T-helper 2 cell treated with Interferon-gamma antibody and Interleukin-4, amounts not matched to agents 5 μg/mL and 100 μg/mL, for 36 hours (primary cell): ENCODE results near the gene OSBPL3.
A peak's percentile ranks its signal among the peaks of the same experiment; 100 is the strongest.

Experiments
- DNase-seq: peaks from one replicate; pipeline ENCODE4 v3.0.0; 2021; ENCODE audit warnings: low spot score
- H3K27ac Mint-ChIP-seq: one replicate; pipeline ENCODE4 v1.8.0; 2021; ENCODE audit warnings: mild to moderate bottlenecking, mixed read lengths
- H3K27me3 Mint-ChIP-seq: one replicate; pipeline ENCODE4 v1.8.0; 2021; ENCODE audit warnings: low read depth, mixed read lengths
- H3K36me3 Mint-ChIP-seq: one replicate; pipeline ENCODE4 v1.8.0; 2021; ENCODE audit warnings: low read depth, mixed read lengths
- H3K4me1 Mint-ChIP-seq: one replicate; pipeline ENCODE4 v1.8.0; 2021; ENCODE audit warnings: low read depth, mixed read lengths
- H3K4me3 Mint-ChIP-seq: one replicate; pipeline ENCODE4 v1.8.0; 2022; ENCODE audit warnings: mild to moderate bottlenecking, moderate library complexity, mixed read lengths
- H3K9me3 Mint-ChIP-seq: one replicate; pipeline ENCODE4 v1.8.0; 2021; ENCODE audit warnings: mixed read lengths

Gene OSBPL3

GRCh38 chr7:24899905-24900304 lies 80.1 kb downstream of the OSBPL3 start:
- DNase-seq, result no peak
- peaks cover 14% of the 10 kb centered on the region for H3K36me3 Mint-ChIP-seq
- H3K27me3 Mint-ChIP-seq, result no peaks in the 10 kb centered on the region
- no peak overlapping the region for H3K4me3 Mint-ChIP-seq
- H3K4me1 Mint-ChIP-seq, result peaks cover 73% of the 10 kb centered on the region
- H3K27ac Mint-ChIP-seq, result no peak overlapping the region
- H3K9me3 Mint-ChIP-seq, result no peaks in the 10 kb centered on the region

- Mint-ChIP-seq H3K9me3 (no peaks in the 10 kb centered on the region), H3K36me3 (peaks cover 9% of the 10 kb centered on the region), H3K27ac (peak overlapping the region; percentile 45), H3K4me1 (peaks cover 73% of the 10 kb centered on the region), H3K27me3 (no peaks in the 10 kb centered on the region), H3K4me3 (peak overlapping the region; percentile 16)
- DNase-seq, result no peak
These were observed 80.8 kb downstream of the OSBPL3 start for GRCh38 chr7:24899161-24899560.

- no peak for DNase-seq
- no peaks in the 10 kb centered on the region for H3K27me3 Mint-ChIP-seq
- H3K27ac Mint-ChIP-seq, result peak overlapping the region; percentile 45
- no peaks in the 10 kb centered on the region for H3K9me3 Mint-ChIP-seq
- peaks cover 76% of the 10 kb centered on the region for H3K4me1 Mint-ChIP-seq
- H3K4me3 Mint-ChIP-seq, result peak overlapping the region; percentile 16
- H3K36me3 Mint-ChIP-seq, result peaks cover 9% of the 10 kb centered on the region
These were observed 81.3 kb downstream of the OSBPL3 start for GRCh38 chr7:24898691-24899090.

- no peak for DNase-seq
- Mint-ChIP-seq H3K27ac (no peak overlapping the region), H3K27me3 (no peaks in the 10 kb centered on the region), H3K4me3 (no peak overlapping the region), H3K9me3 (no peaks in the 10 kb centered on the region), H3K36me3 (peaks cover 15% of the 10 kb centered on the region), H3K4me1 (peaks cover 62% of the 10 kb centered on the region)
These were observed 83.9 kb downstream of the OSBPL3 start for GRCh38 chr7:24896031-24896501.

- no peak for DNase-seq
- peaks cover 57% of the 10 kb centered on the region for H3K4me1 Mint-ChIP-seq
- H3K9me3 Mint-ChIP-seq, result no peaks in the 10 kb centered on the region
- H3K36me3 Mint-ChIP-seq, result peaks cover 27% of the 10 kb centered on the region
- H3K27ac Mint-ChIP-seq, result no peak overlapping the region
- no peak overlapping the region for H3K4me3 Mint-ChIP-seq
- no peaks in the 10 kb centered on the region for H3K27me3 Mint-ChIP-seq
These were observed 85.4 kb downstream of the OSBPL3 start for GRCh38 chr7:24894429-24895221.

- peaks cover 49% of the 10 kb centered on the region for H3K4me1 Mint-ChIP-seq
- DNase-seq, result no peak
These were observed 88.7 kb downstream of the OSBPL3 start for GRCh38 chr7:24891311-24891735.

GRCh38 chr7:24889611-24890010 lies 90.4 kb downstream of the OSBPL3 start:
- Mint-ChIP-seq H3K27ac (no peak overlapping the region), H3K4me1 (peaks cover 46% of the 10 kb centered on the region)
- DNase-seq, result no peak

More at GRCh38 chr7:24891311-24891735, 88.7 kb downstream of the OSBPL3 start:
- peaks cover 43% of the 10 kb centered on the region for H3K36me3 Mint-ChIP-seq
- H3K27ac Mint-ChIP-seq, result no peak overlapping the region
- no peaks in the 10 kb centered on the region for H3K27me3 Mint-ChIP-seq
- no peaks in the 10 kb centered on the region for H3K9me3 Mint-ChIP-seq
- H3K4me3 Mint-ChIP-seq, result no peak overlapping the region

GRCh38 chr7:24888653-24889052 lies 91.3 kb downstream of the OSBPL3 start:
- Mint-ChIP-seq H3K9me3 (no peaks in the 10 kb centered on the region), H3K27ac (no peak overlapping the region), H3K36me3 (peaks cover 61% of the 10 kb centered on the region), H3K4me3 (no peak overlapping the region), H3K4me1 (peaks cover 41% of the 10 kb centered on the region), H3K27me3 (no peaks in the 10 kb centered on the region)
- no peak for DNase-seq

More at GRCh38 chr7:24889611-24890010, 90.4 kb downstream of the OSBPL3 start:
- no peaks in the 10 kb centered on the region for H3K27me3 Mint-ChIP-seq
- no peaks in the 10 kb centered on the region for H3K9me3 Mint-ChIP-seq
- H3K4me3 Mint-ChIP-seq, result no peak overlapping the region
- H3K36me3 Mint-ChIP-seq, result peaks cover 57% of the 10 kb centered on the region

- no peak for DNase-seq
- H3K4me3 Mint-ChIP-seq, result no peak overlapping the region
- H3K36me3 Mint-ChIP-seq, result peaks cover 60% of the 10 kb centered on the region
- peaks cover 51% of the 10 kb centered on the region for H3K4me1 Mint-ChIP-seq
- H3K9me3 Mint-ChIP-seq, result no peaks in the 10 kb centered on the region
- H3K27me3 Mint-ChIP-seq, result no peaks in the 10 kb centered on the region
- no peak overlapping the region for H3K27ac Mint-ChIP-seq
These were observed 94.3 kb downstream of the OSBPL3 start for GRCh38 chr7:24885716-24886115.

GRCh38 chr7:24885305-24885704 lies 94.7 kb downstream of the OSBPL3 start:
- Mint-ChIP-seq H3K27me3 (no peaks in the 10 kb centered on the region), H3K4me1 (peaks cover 51% of the 10 kb centered on the region), H3K4me3 (no peak overlapping the region), H3K27ac (no peak overlapping the region), H3K36me3 (peaks cover 57% of the 10 kb centered on the region), H3K9me3 (no peaks in the 10 kb centered on the region)
- no peak for DNase-seq

GRCh38 chr7:24884401-24884800 lies 95.6 kb downstream of the OSBPL3 start:
- Mint-ChIP-seq H3K36me3 (peaks cover 51% of the 10 kb centered on the region), H3K4me3 (no peak overlapping the region), H3K27ac (no peak overlapping the region), H3K27me3 (no peaks in the 10 kb centered on the region), H3K4me1 (peaks cover 51% of the 10 kb centered on the region), H3K9me3 (no peaks in the 10 kb centered on the region)
- no peak for DNase-seq

GRCh38 chr7:24883622-24884013 lies 96.4 kb downstream of the OSBPL3 start:
- Mint-ChIP-seq H3K4me3 (no peak overlapping the region), H3K4me1 (peaks cover 53% of the 10 kb centered on the region), H3K27me3 (no peaks in the 10 kb centered on the region), H3K27ac (no peak overlapping the region), H3K36me3 (peaks cover 48% of the 10 kb centered on the region), H3K9me3 (no peaks in the 10 kb centered on the region)
- DNase-seq, result no peak

GRCh38 chr7:24882989-24883621 lies 96.9 kb downstream of the OSBPL3 start:
- peak; percentile 32 for DNase-seq

GRCh38 chr7:24881623-24882022 lies 98.4 kb downstream of the OSBPL3 start:
- H3K27me3 Mint-ChIP-seq, result no peaks in the 10 kb centered on the region
- H3K9me3 Mint-ChIP-seq, result no peaks in the 10 kb centered on the region
- DNase-seq, result no peak
- peaks cover 62% of the 10 kb centered on the region for H3K4me1 Mint-ChIP-seq
- peaks cover 44% of the 10 kb centered on the region for H3K36me3 Mint-ChIP-seq
- no peak overlapping the region for H3K4me3 Mint-ChIP-seq
- H3K27ac Mint-ChIP-seq, result no peak overlapping the region

More at GRCh38 chr7:24882989-24883621, 96.9 kb downstream of the OSBPL3 start:
- Mint-ChIP-seq H3K9me3 (no peaks in the 10 kb centered on the region), H3K4me1 (peaks cover 56% of the 10 kb centered on the region), H3K36me3 (peaks cover 50% of the 10 kb centered on the region), H3K4me3 (no peak overlapping the region), H3K27me3 (no peaks in the 10 kb centered on the region), H3K27ac (peak overlapping the region; percentile 22)
